Retinal pigment epithelial cell (primary cell): ENCODE data around the gene RIOX2.
"Not testable (repeated sequence)": the region's sequence is repeated elsewhere in the genome, so short reads cannot be mapped to it uniquely, and the experiment has no call there.

ENCODE experiments used
- DNase-seq: peaks from one replicate; pipeline ENCODE4 v3.0.0-alpha.2; 2010; ENCODE audit warnings: low read depth
- H3K4me3 ChIP-seq: 2 replicates; pipeline ENCODE4 v1.5.1; 2011; ENCODE audit warnings: mild to moderate bottlenecking, low read length, control low read depth, moderate library complexity
- TF ChIP-seq, protein P1 (sequence below): conservative IDR thresholded peaks from 2 replicates; pipeline ENCODE4 v1.5.1; 2011; ENCODE audit warnings: low read depth, low read length, control low read depth, inconsistent platforms

The RIOX2 gene

DNA sequence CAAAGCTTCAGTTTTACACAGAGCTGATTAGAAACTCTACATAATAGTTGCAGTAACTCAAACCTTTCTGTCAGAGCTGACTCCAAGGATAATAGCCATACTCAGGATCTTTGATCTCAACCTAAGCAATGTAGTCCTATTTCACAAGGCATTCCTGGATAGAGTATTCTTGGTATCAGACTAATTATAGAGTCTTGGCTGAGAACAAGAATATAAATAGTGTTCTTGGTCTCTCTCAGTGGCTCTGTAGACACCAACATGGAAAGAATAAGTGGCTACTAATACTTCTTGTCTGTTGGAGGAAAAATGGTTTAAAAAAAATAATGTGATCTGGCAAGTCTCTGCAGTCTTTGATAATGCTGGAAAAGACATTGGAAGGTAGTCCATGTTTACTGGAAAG, 55.7 kb downstream of the RIOX2 start:
- DNase-seq, result no peak

DNA sequence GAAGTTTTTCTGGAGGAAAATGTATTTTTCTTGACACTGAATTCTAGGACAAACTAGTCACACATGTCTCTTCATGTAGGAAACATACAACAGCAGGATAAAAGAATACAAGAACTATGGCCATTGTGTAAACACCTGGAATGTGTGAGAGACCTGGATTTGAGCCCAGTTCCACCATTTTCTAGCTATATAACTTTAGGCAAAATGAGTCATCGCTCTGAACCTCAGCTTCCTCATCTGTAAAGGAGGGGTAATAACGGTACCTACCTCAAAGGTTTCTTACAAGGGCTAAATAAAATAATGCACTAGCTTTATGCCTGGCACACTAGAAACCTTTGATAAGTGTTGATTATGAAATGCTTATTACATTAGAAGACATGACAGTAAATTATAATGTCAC, 57.8 kb downstream of the RIOX2 start:
- H3K4me3 ChIP-seq, result no peak overlapping the region
- no peak for DNase-seq
- TF ChIP-seq, protein P1, sequence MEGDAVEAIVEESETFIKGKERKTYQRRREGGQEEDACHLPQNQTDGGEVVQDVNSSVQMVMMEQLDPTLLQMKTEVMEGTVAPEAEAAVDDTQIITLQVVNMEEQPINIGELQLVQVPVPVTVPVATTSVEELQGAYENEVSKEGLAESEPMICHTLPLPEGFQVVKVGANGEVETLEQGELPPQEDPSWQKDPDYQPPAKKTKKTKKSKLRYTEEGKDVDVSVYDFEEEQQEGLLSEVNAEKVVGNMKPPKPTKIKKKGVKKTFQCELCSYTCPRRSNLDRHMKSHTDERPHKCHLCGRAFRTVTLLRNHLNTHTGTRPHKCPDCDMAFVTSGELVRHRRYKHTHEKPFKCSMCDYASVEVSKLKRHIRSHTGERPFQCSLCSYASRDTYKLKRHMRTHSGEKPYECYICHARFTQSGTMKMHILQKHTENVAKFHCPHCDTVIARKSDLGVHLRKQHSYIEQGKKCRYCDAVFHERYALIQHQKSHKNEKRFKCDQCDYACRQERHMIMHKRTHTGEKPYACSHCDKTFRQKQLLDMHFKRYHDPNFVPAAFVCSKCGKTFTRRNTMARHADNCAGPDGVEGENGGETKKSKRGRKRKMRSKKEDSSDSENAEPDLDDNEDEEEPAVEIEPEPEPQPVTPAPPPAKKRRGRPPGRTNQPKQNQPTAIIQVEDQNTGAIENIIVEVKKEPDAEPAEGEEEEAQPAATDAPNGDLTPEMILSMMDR, result no peak

More for the DNA sequence above, 55.7 kb downstream of the RIOX2 start:
- no peak overlapping the region for H3K4me3 ChIP-seq
- TF ChIP-seq, protein P1, result no peak

DNA sequence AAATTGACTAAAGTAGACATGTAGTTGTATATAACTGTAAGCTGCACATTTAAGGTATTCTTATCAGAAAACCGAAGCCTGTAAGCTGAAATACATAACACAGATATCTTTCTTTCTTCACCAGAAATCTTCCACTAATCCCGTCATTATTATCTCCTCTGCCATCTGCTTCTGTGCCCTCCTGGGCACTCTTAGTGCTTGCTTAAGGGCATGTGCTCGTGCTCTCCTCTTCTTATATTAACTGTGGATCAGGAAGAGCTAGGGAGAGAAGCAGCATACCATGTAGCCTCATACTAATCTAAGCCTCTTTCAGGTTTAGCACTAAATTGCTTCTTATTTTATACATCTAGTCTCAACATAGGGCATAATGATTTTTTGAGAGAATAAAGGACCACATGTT, 60.8 kb downstream of the RIOX2 start:
- DNase-seq, result no peak
- no peak overlapping the region for H3K4me3 ChIP-seq
- TF ChIP-seq, protein P1, result no peak

DNA sequence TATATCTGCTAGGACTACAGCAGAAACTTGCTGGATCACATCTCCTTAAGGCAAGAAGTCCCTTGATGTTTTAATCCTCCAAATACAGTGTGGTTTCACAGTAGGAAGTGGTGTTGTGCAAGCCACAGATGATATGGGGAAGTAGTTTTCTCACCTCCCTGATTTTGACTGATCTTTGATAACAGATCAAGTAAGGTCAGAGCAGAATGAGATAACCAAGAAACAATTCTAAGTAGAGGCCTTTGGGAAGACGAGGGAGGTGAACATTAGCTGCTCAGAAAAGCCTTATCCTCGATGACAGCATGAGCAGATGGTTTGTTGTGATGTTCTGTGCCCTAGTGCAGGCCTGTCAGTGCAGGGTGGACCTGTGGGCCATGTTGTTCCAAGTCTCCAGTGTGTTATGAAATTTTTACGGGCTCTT, 61.3 kb downstream of the RIOX2 start:
- no peak for DNase-seq
- no peak overlapping the region for H3K4me3 ChIP-seq
- TF ChIP-seq, protein P1, result no peak

DNA sequence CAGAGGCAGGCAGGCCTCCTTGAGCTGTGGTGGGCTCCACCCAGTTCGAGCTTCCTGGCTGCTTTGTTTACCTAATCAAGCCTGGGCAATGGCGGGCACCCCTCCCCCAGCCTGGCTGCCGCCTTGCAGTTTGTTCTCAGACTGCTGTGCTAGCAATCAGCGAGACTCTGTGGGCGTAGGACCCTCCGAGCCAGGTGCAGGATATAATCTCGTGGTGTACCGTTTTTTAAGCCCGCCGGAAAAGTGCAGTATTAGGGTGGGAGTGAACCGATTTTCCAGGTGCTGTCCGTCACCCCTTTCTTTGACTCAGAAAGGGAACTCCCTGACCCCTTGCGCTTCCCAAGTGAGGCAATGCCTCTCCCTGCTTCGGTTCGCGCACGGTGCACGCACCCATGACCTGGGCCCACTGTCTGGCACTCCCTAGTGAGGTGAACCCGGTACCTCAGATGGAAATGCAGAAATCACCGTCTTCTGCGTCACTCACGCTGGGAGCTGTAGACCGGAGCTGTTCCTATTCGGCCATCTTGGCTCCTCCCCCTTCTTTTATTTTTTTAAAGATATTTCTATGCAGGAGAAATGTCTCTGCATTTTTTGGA, 61.9 kb downstream of the RIOX2 start:
- not testable (repeated sequence) for H3K4me3 ChIP-seq, DNase-seq

DNA sequence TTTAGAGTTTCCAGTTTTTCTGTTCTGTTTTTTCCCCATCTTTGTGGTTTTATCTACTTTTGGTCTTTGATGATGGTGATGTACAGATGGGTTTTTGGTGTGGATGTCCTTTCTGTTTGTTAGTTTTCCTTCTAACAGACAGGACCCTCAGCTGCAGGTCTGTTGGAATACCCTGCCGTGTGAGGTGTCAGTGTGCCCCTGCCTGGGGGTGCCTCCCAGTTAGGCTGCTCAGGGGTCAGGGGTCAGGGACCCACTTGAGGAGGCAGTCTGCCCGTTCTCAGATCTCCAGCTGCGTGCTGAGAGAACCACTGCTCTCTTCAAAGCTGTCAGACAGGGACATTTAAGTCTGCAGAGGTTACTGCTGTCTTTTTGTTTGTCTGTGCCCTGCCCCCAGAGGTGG, 62.4 kb downstream of the RIOX2 start:
- H3K4me3 ChIP-seq, DNase-seq: not testable (repeated sequence)

DNA sequence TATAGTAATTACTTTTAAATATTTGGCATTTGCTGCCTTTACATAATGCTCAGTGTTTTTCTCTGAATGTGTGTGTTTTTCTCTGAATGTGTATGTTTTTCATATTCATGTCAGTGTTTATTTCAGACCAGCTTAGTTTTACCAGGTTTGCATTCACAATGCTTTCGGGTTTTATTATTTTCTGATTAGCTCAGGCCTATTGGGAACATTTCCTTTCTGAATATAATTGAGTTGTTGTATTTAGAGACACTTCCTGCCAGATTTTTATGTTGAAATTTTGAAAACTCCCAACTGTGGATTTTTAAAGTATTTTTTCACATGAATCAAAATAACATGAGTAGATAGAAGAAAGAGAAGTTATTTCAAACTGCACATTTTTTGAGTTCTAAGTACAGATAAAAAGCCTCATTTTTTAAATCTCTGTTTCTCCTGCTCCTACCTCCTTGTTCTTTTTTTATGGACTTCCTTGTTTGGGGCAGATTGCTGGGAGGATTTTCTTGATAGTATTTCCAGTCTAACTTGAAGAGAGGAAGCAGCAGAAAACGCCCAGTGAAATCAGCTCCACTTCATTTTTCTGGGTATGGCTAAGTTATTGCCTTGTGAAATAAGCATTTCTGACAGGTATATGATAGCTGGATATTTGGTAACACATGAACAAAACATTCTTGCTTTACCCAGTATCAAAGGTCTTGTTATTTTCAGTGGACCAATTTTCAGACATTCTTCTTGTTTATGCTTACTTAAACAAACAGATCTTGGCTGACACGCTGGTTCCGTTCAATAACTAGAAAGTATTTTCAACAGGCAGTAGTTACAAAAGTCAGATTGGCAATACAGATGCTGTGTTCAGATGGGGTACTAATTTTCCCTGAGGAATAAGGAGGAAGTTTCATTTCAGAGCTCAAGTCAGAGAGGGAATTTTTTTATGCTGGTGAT, 70.7 kb downstream of the RIOX2 start:
- TF ChIP-seq, protein P1, result no peak
- DNase-seq, result no peak
- no peak overlapping the region for H3K4me3 ChIP-seq

DNA sequence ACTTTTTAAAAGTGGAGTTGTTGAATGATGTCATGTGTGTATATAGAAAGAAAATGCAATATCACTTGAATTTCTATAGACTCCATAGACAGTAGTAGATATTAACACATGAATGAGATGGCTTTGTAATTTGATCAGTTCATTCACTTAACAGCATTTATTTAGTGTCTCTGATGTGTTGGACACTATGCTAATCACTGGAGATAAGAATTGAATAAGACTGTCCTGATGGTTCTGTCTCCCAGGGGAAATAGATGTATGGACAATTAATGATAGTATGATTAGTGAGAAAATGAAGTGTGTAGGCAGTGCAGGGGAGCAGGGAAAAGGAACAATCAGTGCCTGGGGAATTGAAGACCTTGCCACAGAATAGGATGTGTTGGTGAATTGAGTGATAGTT, 72.9 kb downstream of the RIOX2 start:
- no peak for DNase-seq
- TF ChIP-seq, protein P1, result no peak

More for the DNA sequence above, 72.9 kb downstream of the RIOX2 start:
- H3K4me3 ChIP-seq, result no peak overlapping the region
